Suppressor macrophage treated with lipopolysaccharide for 4 hours (primary cell): ENCODE measurements around the gene ATP11A.
"Not testable (repeated sequence)": the region's sequence is repeated elsewhere in the genome, so short reads cannot be mapped to it uniquely, and the experiment has no call there.

Experiments used
- DNase-seq: peaks from one replicate; pipeline ENCODE4 v3.0.0-alpha.2; 2020

ATP11A gene

DNA sequence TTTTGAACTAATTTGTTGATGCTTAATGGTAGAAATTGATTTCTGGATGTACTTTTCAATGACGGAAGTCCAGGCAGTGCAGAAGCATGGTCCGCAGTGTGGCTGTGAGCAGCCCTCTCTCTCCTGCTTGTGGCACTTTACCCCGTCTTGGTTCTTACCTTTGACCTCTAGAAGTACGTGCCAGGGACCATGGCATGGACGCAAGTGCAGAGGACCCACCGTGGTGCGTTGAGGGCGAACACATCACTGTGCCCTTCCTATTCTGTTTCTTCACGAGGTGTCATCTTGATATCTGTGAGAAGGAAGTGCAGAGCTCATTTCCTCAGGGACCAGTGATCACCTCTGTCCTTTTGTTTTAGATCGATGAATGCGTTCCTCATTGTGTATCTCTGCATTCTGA, 135.2 kb downstream of the ATP11A start:
- DNase-seq = no peak

DNA sequence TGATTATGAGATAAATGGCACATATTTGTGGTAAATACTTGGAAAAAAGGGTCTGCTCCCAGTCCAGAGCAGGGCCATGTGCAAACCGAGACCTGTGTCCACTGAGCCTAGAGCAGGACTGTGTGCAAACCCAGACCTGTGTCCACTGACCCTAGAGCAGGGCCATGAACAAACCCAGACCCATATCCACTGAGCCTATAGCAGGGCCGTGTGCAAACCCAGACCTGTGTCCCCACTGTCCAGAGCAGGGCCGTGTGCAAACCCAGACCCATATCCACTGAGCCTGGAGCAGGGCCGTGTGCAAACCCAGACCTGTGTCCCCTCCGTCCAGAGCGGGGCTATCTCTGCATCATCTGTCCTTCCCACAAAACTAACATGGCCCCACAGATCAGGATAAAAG, 136.0 kb downstream of the ATP11A start:
- DNase-seq = no peak

DNA sequence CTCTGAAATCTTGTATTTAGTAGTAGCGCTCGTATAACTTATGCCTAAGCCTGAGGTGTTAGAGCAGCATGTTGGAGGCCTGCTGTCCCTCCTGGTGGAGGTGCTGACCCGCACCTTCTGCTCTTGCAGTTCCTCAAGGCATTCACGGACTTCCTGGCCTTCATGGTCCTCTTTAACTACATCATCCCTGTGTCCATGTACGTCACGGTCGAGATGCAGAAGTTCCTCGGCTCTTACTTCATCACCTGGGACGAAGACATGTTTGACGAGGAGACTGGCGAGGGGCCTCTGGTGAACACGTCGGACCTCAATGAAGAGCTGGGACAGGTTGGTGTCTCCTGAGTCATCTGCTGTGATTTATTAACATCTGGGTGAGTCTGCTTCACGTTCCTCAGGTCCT, 136.7 kb downstream of the ATP11A start:
- no peak for DNase-seq

DNA sequence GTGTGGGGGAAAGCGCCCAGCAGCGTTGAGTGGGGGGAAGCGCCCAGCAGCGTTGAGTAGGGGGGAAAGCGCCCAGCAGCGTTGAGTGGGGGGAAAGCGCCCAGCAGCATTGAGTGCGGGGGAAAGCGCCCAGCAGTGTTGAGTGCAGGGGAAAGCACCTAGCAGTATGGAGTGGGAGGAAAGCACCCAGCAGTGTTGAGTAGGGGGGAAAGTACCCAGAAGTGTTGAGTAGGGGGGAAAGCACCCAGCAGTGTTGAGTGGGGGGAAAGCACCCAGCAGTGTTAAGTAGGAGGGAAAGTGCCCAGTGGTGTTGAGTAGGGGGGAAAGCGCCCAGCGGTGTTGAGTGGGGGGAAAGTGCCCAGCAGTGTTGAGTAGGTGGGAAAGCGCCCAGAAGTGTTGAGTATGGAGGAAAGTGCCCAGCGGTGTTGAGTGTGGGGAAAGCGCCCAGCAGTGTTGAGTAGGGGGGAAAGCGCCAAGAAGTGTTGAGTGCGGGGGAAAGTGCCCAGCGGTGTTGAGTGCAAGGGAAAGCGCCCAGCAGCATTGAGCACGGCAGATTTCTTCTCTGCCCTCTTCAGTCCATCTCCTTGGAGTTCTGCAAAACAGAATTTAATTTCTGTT, 138.4 kb downstream of the ATP11A start:
- no peak for DNase-seq

- no peak for DNase-seq
Observed at GRCh38 chr13:112828756-112829155, 138.9 kb downstream of the ATP11A start.

DNA sequence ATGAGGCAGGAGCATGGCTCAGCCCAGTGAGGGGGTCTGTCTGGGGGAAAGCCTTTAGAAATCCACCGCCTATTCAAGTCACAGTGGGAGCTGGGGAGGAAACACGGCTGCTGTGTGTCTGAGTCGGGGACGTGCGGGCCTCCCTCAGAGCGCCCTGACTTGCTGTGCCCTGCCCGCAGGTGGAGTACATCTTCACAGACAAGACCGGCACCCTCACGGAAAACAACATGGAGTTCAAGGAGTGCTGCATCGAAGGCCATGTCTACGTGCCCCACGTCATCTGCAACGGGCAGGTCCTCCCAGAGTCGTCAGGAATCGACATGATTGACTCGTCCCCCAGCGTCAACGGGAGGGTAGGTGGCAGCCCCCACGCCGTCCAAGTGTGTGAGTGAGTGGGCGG, 141.4 kb downstream of the ATP11A start:
- DNase-seq = no peak

DNA sequence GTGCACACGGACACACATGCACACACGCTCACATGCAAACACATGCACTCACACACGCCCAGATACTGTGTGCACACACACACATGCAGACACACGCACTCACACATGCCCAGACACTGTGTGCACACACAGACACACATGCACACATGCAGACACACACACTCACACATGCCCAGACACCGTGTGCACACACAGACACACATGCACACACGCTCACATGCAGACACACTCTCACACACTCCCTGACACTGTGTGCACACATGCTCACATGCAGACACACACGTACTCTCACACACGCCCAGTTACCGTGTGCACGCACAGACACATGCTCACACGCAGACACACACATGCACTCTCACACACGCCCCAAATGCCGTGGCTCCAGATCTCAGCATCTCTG, 142.0 kb downstream of the ATP11A start:
- DNase-seq = no peak

- DNase-seq = no peak
Observed at GRCh38 chr13:112832811-112833210, 143.0 kb downstream of the ATP11A start.

GRCh38 chr13:112833551-112834257, 143.9 kb downstream of the ATP11A start:
- no peak for DNase-seq

DNA sequence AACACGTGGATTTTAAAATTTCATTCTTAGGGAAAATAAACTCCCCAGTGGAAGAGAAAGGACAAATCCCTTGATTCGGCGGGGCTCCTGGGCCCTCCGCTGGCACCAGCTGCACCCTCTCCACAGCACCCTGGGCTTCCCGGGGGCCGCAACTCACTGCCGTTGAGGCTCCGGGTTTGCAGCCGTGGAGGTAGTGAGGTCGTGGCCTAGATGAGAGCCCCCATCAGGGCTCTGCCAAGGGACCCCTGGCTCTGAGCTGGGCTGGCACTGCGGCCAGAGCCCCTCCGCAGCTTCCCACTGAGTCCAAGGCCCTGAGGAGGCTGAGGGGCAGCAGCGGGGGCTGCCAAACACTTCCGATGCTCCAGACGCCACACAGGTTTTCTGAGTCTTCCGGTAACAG, 145.5 kb downstream of the ATP11A start:
- DNase-seq = no peak

GRCh38 chr13:112835796-112836195, 146.0 kb downstream of the ATP11A start:
- no peak for DNase-seq

GRCh38 chr13:112836940-112837339, 147.1 kb downstream of the ATP11A start:
- DNase-seq = no peak

GRCh38 chr13:112837371-112838037, 147.7 kb downstream of the ATP11A start:
- DNase-seq = no peak

DNA sequence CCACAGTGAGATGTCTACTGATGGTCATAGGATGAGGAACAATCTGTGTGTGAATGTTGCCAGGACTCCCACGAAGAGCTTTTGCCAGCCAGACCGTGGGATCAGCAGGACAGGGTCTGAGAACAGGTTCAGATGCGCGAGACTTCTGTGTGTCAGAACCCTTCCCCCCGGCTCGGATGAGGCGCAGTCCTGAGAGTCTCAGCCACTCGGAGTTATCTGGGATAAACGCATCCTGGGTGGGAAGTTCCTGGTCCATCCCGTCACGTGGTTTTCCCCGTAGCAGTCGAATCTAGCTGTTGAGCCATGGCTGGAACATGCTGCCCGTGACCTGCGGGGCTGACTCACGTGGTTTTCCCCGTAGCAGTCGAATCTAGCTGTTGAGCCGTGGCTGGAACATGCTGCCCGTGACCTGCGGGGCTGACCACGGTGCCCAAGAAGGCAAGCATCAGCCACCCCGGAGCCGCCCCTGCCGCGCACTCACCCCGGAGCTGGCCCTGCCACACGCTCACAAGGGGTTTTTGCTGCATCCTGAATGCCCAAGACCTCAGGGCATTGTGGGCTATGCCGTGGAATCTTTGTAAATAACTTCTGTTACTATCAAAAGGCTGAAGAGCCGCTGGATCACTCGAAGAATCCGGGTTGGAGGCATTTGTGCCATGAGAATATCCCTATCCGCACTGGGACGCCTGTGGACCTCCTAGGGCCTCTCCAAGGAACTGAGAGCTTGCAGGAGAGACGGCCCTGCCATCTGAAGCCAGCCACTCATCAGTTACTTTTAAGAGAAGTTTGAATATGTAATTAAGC, 148.4 kb downstream of the ATP11A start:
- DNase-seq = no peak

GRCh38 chr13:112838842-112839117, 148.9 kb downstream of the ATP11A start:
- DNase-seq = no peak

DNA sequence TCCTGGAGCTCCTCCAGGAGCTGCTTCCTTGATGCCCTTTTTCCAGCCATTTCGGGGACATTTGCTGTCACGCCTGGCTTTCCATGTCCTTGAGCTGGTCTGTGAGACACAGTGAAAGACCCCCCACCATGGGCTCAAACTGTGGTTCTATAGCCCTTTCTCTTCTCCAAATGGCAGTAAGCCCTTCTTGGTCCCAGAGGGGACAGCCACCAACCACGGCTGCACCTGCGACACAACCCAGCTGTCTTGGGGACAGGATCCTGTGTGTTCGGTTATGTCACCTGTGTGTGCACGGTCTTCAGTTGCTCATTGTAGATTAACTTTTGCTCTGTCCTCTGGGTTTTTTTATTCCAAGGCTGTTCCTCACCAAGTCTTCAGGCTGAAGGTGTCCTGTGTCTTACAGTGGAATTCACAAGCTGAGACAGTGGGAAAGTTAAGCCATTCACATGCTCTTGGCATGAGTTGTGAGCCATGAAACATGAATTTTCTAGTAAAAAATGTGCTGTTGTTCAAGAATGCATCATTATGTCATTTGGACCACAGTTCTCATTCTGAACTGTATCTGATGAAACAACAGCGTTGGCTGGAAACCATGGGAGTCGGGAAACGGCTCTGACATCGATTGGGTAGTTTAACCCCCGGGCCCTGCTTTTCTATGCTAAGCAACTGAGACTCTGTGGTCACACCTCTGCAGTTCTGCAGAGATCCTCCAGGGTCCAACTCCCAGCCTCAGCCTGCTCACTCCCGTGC, 149.7 kb downstream of the ATP11A start:
- no peak for DNase-seq

DNA sequence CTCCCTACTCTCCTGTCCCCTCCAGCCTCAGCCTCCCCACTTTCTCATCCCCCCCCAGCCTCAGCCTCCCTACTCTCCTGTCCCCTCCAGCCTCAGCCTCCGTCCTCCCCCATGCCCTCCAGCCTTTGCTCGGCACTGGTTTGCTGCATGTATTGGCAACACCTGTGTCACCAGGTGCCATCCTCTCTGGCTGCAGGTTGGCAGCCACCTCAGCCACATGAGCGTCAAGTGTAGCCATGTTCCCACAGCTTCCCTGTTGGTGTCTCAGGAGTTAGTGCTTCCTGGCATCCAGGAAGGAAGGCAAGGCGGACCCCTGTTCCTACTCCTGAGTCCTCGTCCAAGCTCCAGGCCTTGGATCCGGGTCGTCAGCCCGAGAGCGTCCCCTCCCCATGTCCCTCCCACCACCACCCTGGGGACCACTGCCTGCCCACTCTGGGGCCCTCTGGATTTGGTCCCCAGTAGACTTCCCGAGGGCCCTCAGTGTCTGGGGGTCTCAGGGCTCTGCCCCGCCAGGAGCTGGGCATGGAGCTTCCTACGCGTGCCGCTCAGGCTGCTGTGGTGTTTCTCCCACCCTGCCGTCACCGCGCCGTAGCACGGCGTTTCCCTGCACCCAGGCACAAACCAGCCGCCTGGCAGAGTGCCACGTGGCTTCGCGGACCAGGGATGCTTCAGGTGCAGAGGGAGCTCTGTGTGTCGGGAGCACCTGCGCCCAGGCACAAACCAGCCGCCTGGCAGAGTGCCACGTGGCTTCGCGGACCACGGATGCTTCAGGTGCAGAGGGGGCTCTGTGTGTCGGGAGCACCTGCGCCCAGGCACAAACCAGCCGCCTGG, 150.8 kb downstream of the ATP11A start:
- DNase-seq = no peak

DNA sequence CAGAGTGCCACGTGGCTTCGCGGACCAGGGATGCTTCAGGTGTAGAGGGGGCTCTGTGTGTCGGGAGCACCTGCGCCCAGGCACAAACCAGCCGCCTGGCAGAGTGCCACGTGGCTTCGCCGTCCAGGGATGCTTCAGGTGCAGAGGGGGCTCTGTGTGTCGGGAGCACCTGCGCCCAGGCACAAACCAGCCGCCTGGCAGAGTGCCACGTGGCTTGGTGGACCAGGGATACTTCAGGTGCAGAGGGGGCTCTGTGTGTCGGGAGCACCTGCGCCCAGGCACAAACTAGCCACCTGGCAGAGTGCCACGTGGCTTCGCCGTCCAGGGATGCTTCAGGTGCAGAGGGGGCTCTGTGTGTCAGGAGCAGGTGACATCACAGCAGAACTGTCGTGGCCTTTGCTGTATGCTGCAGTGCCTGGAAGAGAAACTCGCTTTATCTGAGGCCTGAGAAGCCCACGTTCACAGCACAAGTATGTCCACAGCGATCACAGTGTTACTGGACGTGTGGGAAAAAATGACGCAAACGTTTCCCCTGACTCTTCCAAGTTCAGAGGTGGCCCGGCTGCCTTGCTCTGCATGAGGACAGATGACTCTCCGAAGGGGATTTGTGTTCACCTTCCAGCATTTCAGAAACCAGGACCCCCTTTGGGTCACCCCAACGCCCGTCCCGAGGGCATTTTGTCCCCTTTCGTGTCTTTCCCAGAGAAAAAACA, 151.6 kb downstream of the ATP11A start:
- not testable (repeated sequence) for DNase-seq

DNA sequence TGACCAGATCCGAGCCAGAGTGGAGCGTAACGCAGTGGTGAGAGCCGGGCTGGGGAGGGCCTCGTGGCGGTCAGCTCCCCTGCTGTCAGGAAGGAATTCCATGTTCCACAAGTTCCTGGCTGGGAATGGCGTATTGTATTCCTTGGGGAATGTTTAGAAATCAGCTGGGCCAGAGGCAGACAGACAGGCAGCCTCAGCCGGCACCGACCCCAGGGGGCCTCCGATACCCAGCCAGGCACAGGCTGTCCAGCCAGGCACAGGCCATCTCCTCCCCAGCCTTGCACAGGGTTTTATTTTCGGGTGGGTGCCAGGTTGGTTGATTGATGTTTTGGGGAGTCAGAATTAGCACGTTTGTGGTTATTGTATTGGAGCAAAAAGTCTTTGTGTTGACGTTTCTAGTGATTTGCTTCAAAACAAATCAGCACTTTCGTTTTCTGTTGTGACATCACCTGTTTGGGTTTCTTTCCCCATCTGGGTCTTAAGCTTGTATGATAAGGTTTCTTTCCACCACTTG, 152.6 kb downstream of the ATP11A start:
- DNase-seq = no peak

GRCh38 chr13:112842931-112843391, 153.1 kb downstream of the ATP11A start:
- no peak for DNase-seq
